HG03457 (cell line): ENCODE data around the gene HCFC1R1.

Experiments used
- ATAC-seq: cut with Tn5 transposase; IDR thresholded peaks from one replicate; pipeline ENCODE4 v1.9.1; 2021; ENCODE audit warnings: moderate number of reproducible peaks; ENCODE audit not compliant: unreplicated experiment

HCFC1R1 gene

DNA sequence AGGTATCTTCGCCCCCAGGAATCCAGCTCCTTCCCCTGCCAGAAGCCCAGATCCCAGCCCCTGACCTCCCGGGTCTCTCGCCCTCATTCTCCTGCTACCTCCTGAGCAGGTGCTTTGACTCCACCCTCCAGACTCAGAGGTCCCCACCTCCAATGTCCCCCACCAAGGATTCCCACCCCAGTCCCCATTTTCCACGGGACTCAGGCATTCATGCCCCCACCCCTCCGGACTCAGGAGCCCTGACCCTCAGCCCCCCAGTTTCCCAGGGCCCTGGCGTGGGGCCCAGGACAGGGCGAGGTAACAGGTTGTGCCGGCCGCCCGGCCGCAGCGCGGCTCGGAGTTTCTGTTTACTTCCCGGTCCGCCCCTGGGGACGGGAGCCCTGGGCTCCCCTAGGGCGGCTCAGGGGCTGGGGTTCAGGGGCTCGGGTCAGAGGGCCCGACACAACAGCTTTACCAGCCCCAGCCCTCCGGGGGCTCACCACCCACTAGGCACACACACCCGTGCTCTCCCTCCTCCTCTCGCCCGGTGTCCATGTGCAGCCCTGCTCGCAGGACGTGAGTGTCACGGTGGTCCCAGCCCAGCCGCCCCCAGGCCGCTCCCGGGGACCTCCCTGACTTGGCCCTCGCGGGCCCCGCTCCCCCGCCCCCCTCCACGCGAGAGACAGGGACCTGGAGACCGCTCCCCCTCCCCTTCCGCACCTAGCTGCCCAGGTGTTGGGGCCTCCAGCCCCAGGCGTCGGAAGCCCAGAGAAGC lies 12.4 kb upstream of the HCFC1R1 start:
- ATAC-seq = no peak

GRCh38 chr16:3035289-3035971 lies 11.7 kb upstream of the HCFC1R1 start:
- no peak for ATAC-seq

- ATAC-seq = no peak
These were observed 8.9 kb upstream of the HCFC1R1 start for GRCh38 chr16:3032624-3033023.

DNA sequence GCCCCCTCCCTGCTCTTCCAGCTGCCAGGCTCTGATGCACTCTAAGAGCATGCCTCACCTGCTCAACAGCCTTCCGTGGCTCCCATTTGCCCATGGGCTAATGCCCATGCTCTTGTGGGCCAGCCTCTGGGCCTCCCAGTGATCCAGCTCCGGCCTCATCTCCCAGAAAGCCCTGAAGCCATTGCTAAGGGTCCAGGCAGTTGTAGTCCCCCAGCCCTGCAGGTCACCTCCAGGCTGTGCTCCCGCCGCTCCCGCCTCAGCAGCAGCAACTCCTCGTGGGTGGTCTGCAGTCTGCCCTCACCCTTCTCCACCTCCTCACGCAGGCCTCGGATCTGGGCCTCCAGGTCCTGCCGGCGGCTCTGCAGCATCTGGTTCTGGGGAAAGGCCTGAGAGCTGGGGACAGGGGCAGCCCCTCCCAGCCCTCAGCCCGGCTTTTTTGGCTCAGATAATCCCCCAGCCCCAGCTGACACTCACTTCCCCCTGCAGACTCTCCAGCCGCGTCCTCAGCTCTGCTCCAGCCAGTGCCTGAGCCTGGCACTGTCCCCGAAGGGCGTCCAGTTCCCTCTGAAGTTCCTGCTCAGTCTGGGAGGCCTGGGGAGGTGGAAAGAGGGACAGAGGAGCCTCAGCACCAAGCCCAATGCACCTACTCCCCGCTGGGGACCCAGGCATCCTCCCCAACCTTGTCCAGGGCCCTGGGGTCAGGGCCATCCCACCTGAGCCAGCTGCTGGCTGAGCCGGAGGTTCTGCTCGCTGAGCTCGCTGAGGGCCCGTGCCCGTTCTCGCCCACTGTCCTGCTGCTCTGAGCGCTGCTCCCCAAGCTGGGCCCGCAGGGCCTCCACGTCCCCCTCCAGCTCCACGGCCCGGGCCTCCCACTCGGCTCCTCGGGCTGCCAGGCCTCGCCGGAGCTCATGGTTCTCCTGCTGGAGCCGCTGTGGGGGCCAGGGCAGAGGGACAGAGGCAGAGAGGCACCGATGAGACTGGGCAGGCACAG lies 6.8 kb upstream of the HCFC1R1 start:
- ATAC-seq = no peak

DNA sequence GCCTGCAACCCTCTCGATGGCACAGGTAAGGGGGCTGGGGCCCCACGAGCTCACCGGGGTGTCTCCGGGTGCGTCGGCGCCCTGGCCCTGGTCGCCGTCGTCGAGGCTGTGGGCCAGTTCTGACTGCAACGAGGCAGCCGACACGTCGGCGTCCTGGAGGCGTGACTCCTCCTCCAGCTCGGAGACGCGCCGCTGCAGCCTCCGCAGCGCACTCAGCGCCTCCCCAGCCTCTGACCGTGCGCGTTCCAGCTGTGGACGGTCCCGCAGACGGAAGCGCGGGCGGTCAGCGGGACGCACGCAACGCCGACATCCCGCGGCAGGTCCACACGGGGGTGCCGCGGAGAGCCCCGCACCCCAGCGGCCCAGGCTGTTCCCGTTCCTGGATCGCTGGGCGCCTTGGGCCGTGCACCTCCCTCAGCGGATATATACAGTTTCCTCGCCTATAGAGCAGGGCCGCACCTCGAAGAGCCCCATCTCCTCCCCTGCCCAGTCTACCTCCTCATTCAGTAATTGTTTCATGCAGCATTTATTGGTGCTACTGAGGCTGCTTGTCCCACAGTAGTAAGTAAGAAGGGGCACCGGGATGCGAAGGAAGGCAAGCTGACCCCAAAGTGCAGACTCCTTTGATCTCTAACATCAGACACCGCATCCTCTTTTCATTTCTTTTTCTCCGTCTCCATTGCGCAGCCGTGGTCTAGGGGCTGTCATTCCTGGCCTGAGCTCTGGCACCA lies 5.9 kb upstream of the HCFC1R1 start:
- ATAC-seq = no peak

GRCh38 chr16:3028716-3029319 lies 5.1 kb upstream of the HCFC1R1 start:
- ATAC-seq = no peak

- ATAC-seq = no peak
These were observed 4.4 kb upstream of the HCFC1R1 start for GRCh38 chr16:3027983-3028715.

DNA sequence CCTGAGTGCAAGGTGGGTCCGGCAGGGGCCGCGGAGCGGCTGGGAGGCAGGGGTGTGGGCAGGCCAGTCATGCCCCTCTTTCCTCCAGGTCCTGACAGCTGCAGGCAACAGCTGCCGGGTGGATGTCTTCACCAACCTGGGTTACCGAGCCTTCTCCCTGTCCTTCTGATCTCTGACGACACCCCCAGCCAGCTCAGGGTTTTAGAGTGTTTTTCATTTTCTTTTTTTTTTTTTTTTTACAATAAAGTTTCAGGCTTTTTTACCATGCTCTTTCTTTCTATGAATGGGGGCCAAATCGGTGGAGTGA lies 3.7 kb upstream of the HCFC1R1 start:
- no peak for ATAC-seq

GRCh38 chr16:3026609-3027488 lies 3.1 kb upstream of the HCFC1R1 start:
- no peak for ATAC-seq

- no peak for ATAC-seq
These were observed 2.2 kb upstream of the HCFC1R1 start for GRCh38 chr16:3026003-3026378.

DNA sequence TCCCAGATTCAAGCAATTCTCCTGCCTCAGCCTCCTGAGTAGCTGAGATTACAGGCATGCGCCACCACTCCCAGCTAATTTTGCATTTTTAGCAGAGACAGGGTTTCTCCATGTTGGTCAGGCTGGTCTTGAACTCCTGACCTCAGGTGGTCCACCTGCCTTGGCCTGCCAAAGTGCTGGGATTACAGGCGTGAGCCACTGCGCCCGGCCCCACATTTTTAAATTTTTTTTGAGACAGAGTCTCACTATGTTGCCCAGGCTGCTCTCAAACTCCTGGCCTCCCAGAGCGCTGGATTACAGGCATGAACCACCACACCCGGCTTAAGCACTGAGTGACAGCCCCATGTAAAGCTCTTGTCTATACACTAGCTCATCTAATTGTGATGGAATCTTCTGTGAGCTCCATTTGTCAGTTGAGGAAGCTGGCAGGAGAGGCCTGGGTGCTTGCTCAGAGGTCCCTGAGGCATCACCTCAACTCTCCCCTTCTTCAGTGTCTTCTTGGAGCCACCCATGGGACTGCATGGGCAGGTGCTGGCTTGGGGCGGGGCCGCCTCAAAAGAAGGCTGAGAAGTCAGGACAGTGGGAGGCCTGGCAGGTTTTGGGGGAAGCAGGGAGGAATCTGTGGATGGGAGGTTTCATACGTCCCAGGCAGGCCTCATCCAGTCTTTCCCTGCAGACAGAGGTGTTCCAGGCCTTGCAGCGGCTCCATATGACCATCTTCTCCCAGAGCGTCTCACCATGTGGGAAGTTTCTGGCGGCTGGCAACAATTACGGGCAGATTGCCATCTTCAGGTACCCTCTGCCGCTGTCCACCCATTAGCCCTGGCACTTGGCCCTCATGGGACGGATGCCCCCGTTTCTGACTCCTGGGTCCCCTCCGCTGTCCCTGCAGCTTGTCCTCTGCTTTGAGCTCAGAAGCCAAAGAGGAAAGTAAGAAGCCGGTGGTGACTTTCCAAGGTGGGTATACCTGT lies 1.6 kb upstream of the HCFC1R1 start:
- ATAC-seq = no peak

GRCh38 chr16:3023415-3023668 lies 400 bp downstream of the HCFC1R1 start:
- no peak for ATAC-seq

- no peak for ATAC-seq
These were observed 893 bp downstream of the HCFC1R1 start for GRCh38 chr16:3022684-3023414.

- no peak for ATAC-seq
These were observed 1.5 kb downstream of the HCFC1R1 start for GRCh38 chr16:3022208-3022683.

- ATAC-seq = peak; percentile 29
These were observed 2.1 kb downstream of the HCFC1R1 start for GRCh38 chr16:3021449-3022207.
